Stimulated activated CD4-positive, alpha-beta T cell treated with anti-CD3 and anti-CD28 coated beads, Interleukin-1b, Interleukin-23, amount 100 ng/mL, for 1 hour (primary cell): ENCODE measurements around the gene LEO1.

Source experiments
- DNase-seq, 2 donors: peaks; one replicate each; pipeline ENCODE4 v3.0.0-alpha.2; 2020; ENCODE audit warnings: low read depth in 2 of 2

The LEO1 gene

GRCh38 chr15:51971375-51972133 lies at the start of gene LEO1:
TSS of gene LEO1 (minus strand) at chr15:51971778. CDS start at chr15:51971745, 33 bp downstream.
- DNase-seq = peak; percentile 58 to 77

- DNase-seq = peak; percentile 31 to 37
Observed at GRCh38 chr15:52021128-52021671, 49.6 kb upstream of the LEO1 start.

GRCh38 chr15:52020221-52021085 lies 48.9 kb upstream of the LEO1 start:
- no peak for DNase-seq

- peak; percentile 10 to 28 for DNase-seq
Observed at GRCh38 chr15:52019394-52020220, 48.0 kb upstream of the LEO1 start.

- peak; percentile 88 to 95 for DNase-seq
Observed at GRCh38 chr15:52018693-52019393, 47.3 kb upstream of the LEO1 start, which contains the start of gene MAPK6. TSS of gene MAPK6 (plus strand) at chr15:52019219. CDS start at chr15:52046461, 27,242 bp downstream.

GRCh38 chr15:52018244-52018643 lies 46.7 kb upstream of the LEO1 start:
- DNase-seq = no peak

GRCh38 chr15:52016316-52016715 lies 44.7 kb upstream of the LEO1 start:
- DNase-seq = no peak

- no peak for DNase-seq
Observed at GRCh38 chr15:52014616-52015015, 43.0 kb upstream of the LEO1 start.

- no peak for DNase-seq
Observed at GRCh38 chr15:52013151-52013791, 41.7 kb upstream of the LEO1 start.

GRCh38 chr15:52012210-52012609 lies 40.6 kb upstream of the LEO1 start:
- no peak for DNase-seq

GRCh38 chr15:52011711-52012144 lies 40.1 kb upstream of the LEO1 start:
- DNase-seq = no peak

- DNase-seq = no peak
Observed at GRCh38 chr15:52010633-52011595, 39.3 kb upstream of the LEO1 start.

GRCh38 chr15:52008698-52009434 lies 37.3 kb upstream of the LEO1 start:
- no peak for DNase-seq

GRCh38 chr15:52008359-52008697 lies 36.8 kb upstream of the LEO1 start:
- DNase-seq = no peak

- DNase-seq = no peak
Observed at GRCh38 chr15:52006702-52007340, 35.2 kb upstream of the LEO1 start.

- no peak for DNase-seq
Observed at GRCh38 chr15:52005748-52006701, 34.4 kb upstream of the LEO1 start.

- DNase-seq = no peak
Observed at GRCh38 chr15:52004806-52005205, 33.2 kb upstream of the LEO1 start.
